Endodermal cell (in vitro differentiated cells): ENCODE results near the gene PADI1. TPM values are rescaled to one million over a fixed set of nuclear protein-coding genes. Genes with fewer than 3 reads are reported as not detected.

Experiments used
- DNase-seq: peaks from one replicate; pipeline ENCODE4 v3.0.0-alpha.2; 2017
- H3K27ac ChIP-seq: 2 replicates; pipeline ENCODE4 v1.5.1; 2013; ENCODE audit warnings: mild to moderate bottlenecking, low read depth, low read length, moderate library complexity
- H3K27me3 ChIP-seq: 2 replicates; pipeline ENCODE4 v1.6.1; 2013; ENCODE audit warnings: mild to moderate bottlenecking, low read length, moderate library complexity; ENCODE audit not compliant: insufficient read depth, control insufficient read depth, poor library complexity, severe bottlenecking
- H3K36me3 ChIP-seq: 2 replicates; pipeline ENCODE4 v1.7.0; 2013; ENCODE audit warnings: mild to moderate bottlenecking, low read length, moderate library complexity; ENCODE audit not compliant: control insufficient read depth, insufficient read depth
- H3K4me1 ChIP-seq: one replicate; pipeline ENCODE4 v1.7.0; 2013; ENCODE audit warnings: low read length; ENCODE audit not compliant: control insufficient read depth, insufficient read depth
- H3K4me3 ChIP-seq: 2 replicates; pipeline ENCODE4 v1.5.1; 2013; ENCODE audit warnings: mild to moderate bottlenecking, low read length, moderate library complexity
- H3K9ac ChIP-seq: 2 replicates; pipeline ENCODE4 v1.6.1; 2013; ENCODE audit warnings: mild to moderate bottlenecking, low read length, moderate library complexity; ENCODE audit not compliant: poor library complexity, severe bottlenecking; ENCODE audit errors: extremely low read depth
- H3K9me3 ChIP-seq: 2 replicates; pipeline ENCODE4 v1.6.1; 2013; ENCODE audit warnings: mild to moderate bottlenecking, low read length, moderate library complexity; ENCODE audit not compliant: control insufficient read depth
- H3K27ac Mint-ChIP-seq: 2 replicates; pipeline ENCODE4 v1.8.0; 2020; ENCODE audit warnings: mixed read lengths
- H3K27me3 Mint-ChIP-seq: 2 replicates; pipeline ENCODE4 v1.8.0; 2021; ENCODE audit warnings: mild to moderate bottlenecking, mixed read lengths; ENCODE audit not compliant: insufficient read depth
- H3K36me3 Mint-ChIP-seq: 2 replicates; pipeline ENCODE4 v1.8.0; 2020; ENCODE audit warnings: low read depth, mixed read lengths
- H3K4me1 Mint-ChIP-seq: 2 replicates; pipeline ENCODE4 v1.8.0; 2020; ENCODE audit warnings: mixed read lengths
- H3K4me3 Mint-ChIP-seq: 2 replicates; pipeline ENCODE4 v1.8.0; 2020; ENCODE audit warnings: mild to moderate bottlenecking, moderate library complexity, mixed read lengths
- H3K9me3 Mint-ChIP-seq: 2 replicates; pipeline ENCODE4 v1.8.0; 2020; ENCODE audit warnings: mild to moderate bottlenecking, mixed read lengths
- WGBS, 2 experiments: methylation state at CpG; one replicate each; pipeline versions ENCODE4 v1.1.5 to v1.1.7; 2013; ENCODE audit warnings: missing lambda C conversion rate in 2 of 2, mixed read lengths in 1 of 2; ENCODE audit not compliant: insufficient coverage in 1 of 2, insufficient read length in 1 of 2; 5-methylcytosine and 5-hydroxymethylcytosine counted together
- total RNA-seq, 2 donors: library from RNA; stranded (reverse); fragmentation: NEBNext Ultra II Directional in 1 of 2; extraction: Animal tissue kit (Norgen Biotek cat#: 25700) in 1 of 2; gene quantifications; 2 replicates in 1 of 2; 3 replicates in 1 of 2; pipeline ENCODE4 v1.2.1, GENCODE V29; 2021
- TF ChIP-seq, protein P1 (sequence below): fragments of 200-600 bp; sonication (generic); conservative IDR thresholded peaks from 2 replicates; pipeline ENCODE4 v1.5.0; 2021; ENCODE audit warnings: antibody characterized with exemption, mild to moderate bottlenecking

PADI1 gene
- total RNA-seq, 2 donors from 2014 or later = 0.13 TPM; not detected in 1

DNA sequence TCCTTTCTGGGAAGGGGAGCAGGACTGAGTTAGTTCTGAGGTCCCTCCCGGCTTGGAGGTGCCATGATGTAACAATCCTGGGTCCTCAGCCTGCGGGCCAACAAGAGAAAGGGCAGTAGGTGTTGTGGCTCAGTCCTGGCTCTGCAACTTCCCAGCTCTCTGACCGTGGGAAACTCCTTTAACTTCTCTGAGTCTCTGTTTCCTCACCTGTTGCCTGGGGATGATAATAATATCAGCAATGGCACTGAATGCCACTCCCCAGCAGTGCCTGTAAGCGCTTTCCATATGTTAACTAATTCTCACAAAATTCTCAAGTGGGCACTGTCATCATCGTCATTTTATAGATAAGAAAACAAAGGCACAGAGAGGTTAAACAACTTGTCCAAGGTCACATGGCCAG is 46.3 kb downstream of the PADI1 start:
- H3K27me3 ChIP-seq = no peaks in the 10 kb centered on the region
- TF ChIP-seq, protein P1, sequence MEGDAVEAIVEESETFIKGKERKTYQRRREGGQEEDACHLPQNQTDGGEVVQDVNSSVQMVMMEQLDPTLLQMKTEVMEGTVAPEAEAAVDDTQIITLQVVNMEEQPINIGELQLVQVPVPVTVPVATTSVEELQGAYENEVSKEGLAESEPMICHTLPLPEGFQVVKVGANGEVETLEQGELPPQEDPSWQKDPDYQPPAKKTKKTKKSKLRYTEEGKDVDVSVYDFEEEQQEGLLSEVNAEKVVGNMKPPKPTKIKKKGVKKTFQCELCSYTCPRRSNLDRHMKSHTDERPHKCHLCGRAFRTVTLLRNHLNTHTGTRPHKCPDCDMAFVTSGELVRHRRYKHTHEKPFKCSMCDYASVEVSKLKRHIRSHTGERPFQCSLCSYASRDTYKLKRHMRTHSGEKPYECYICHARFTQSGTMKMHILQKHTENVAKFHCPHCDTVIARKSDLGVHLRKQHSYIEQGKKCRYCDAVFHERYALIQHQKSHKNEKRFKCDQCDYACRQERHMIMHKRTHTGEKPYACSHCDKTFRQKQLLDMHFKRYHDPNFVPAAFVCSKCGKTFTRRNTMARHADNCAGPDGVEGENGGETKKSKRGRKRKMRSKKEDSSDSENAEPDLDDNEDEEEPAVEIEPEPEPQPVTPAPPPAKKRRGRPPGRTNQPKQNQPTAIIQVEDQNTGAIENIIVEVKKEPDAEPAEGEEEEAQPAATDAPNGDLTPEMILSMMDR = no peak
- no peak overlapping the region for H3K27ac ChIP-seq
- no peak overlapping the region for H3K9ac ChIP-seq
- H3K27me3 Mint-ChIP-seq = peaks cover 2% of the 10 kb centered on the region
- no peak overlapping the region for H3K4me3 Mint-ChIP-seq
- DNase-seq = no peak
- no peak overlapping the region for H3K4me3 ChIP-seq
- no peaks in the 10 kb centered on the region for H3K9me3 Mint-ChIP-seq
- WGBS, 2 experiments = 77 to 82% methylated on average over 4 to 5 of the region's 5 CpGs
- H3K4me1 ChIP-seq = no peaks in the 10 kb centered on the region
- H3K36me3 ChIP-seq = no peaks in the 10 kb centered on the region
- H3K4me1 Mint-ChIP-seq = no peaks in the 10 kb centered on the region
- H3K27ac Mint-ChIP-seq = no peak overlapping the region
- no peaks in the 10 kb centered on the region for H3K36me3 Mint-ChIP-seq
- no peaks in the 10 kb centered on the region for H3K9me3 ChIP-seq

DNA sequence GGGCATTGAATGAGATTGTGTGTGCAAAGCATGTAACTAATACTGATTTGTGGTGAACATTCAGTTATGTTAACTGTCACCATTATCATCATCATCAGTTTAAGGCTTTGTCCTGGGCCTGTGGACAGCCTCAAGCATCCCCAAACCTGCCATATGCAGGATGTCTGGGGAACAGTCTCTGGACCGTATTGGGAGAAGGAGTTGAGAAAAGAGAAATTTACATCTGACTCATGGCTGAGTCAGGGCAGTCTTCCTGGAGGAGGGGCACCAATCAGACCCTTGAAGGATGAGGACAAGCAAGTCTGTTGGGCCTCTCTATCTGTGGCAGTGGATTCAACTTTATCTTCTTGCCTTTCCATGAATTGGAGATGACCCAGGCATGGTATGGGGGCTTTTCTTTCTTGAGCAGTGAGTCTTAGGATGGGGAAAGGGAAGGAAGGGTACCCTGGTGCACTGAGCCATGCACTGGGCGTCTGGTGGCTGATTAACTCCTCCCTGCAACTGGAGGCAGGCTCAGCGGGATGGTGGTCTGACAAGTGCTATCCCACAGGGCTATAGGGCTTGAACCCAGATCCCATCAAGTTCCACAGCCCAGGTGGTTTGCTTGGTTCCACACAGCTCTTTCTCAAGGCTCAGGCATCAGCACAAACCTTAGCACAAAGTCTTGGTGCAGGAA is 46.9 kb downstream of the PADI1 start:
- TF ChIP-seq, protein P1 = no peak
- no peak overlapping the region for H3K27ac ChIP-seq
- Mint-ChIP-seq H3K27me3 (peaks cover 2% of the 10 kb centered on the region), H3K4me1 (no peaks in the 10 kb centered on the region), H3K36me3 (no peaks in the 10 kb centered on the region), H3K4me3 (no peak overlapping the region), H3K27ac (no peak overlapping the region), H3K9me3 (no peaks in the 10 kb centered on the region)
- no peaks in the 10 kb centered on the region for H3K9me3 ChIP-seq
- no peak overlapping the region for H3K9ac ChIP-seq
- H3K36me3 ChIP-seq = no peaks in the 10 kb centered on the region
- H3K4me1 ChIP-seq = no peaks in the 10 kb centered on the region
- DNase-seq = no peak
- WGBS, 2 experiments = 71 to 86% methylated on average over 1 to 3 of the region's 3 CpGs
- H3K4me3 ChIP-seq = no peak overlapping the region
- no peaks in the 10 kb centered on the region for H3K27me3 ChIP-seq

DNA sequence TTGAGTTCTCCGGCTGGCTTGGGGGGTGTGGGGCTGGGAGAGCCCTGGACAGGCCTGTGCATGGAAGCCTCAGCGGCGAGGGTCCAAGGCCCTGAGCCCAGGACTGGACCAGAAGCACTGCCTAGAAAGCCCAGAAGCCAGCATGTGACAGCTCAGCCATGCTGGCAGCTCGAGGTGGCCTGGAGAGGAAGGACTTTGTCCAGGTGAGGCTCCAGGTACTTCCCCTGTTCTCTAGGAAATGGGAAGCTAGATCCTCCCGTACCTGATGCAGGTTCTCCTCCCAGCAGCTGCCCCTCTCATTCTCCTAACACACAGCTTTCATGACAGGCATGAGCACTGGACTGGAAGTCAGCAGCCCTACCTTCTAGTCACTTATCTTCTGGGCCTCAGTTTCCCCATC is 50.4 kb downstream of the PADI1 start:
- no peaks in the 10 kb centered on the region for H3K9me3 Mint-ChIP-seq
- TF ChIP-seq, protein P1 = no peak
- no peak overlapping the region for H3K4me3 Mint-ChIP-seq

More for the DNA sequence above, 50.4 kb downstream of the PADI1 start:
- no peak overlapping the region for H3K9ac ChIP-seq
- no peak overlapping the region for H3K27ac Mint-ChIP-seq
- H3K27me3 Mint-ChIP-seq = peaks cover 2% of the 10 kb centered on the region
- no peak overlapping the region for H3K4me3 ChIP-seq
- DNase-seq = no peak
- no peaks in the 10 kb centered on the region for H3K4me1 Mint-ChIP-seq
- H3K36me3 Mint-ChIP-seq = no peaks in the 10 kb centered on the region
- no peaks in the 10 kb centered on the region for H3K27me3 ChIP-seq
- no peaks in the 10 kb centered on the region for H3K9me3 ChIP-seq
- no peaks in the 10 kb centered on the region for H3K4me1 ChIP-seq
- no peak overlapping the region for H3K27ac ChIP-seq
- WGBS, 2 experiments = 80% methylated on average over 1 to 5 of the region's 5 CpGs
- no peaks in the 10 kb centered on the region for H3K36me3 ChIP-seq
